IMR-90 (cell line): Measurements from ENCODE around the gene ZNF630.

ENCODE experiments used
- ELK1 ChIP-seq: fragments of 150-350 bp; IDR thresholded peaks from 2 replicates; pipeline ENCODE4 v1.6.1; 2016; ENCODE audit warnings: low read depth, mild to moderate bottlenecking, low read length, moderate library complexity, borderline replicate concordance
- MAFK ChIP-seq: IDR thresholded peaks from 2 replicates; pipeline ENCODE4 v1.6.1; 2012; ENCODE audit warnings: low read depth, low read length, improper control_type of control experiment
- MXI1 ChIP-seq: IDR thresholded peaks from 2 replicates; pipeline ENCODE4 v1.6.1; 2012; ENCODE audit warnings: low read depth, mild to moderate bottlenecking, low read length, moderate library complexity, borderline replicate concordance
- USF2 ChIP-seq: fragments of 150-350 bp; IDR thresholded peaks from 2 replicates; pipeline ENCODE4 v1.6.1; 2017; ENCODE audit warnings: mild to moderate bottlenecking, antibody characterized with exemption, low read length, low read depth

GRCh38 chrX:48083706-48084105 is 12.3 kb upstream of the ZNF630 start:
- TF ChIP-seq MXI1 = no peak
- TF ChIP-seq MAFK = no peak
- TF ChIP-seq USF2 = no peak
- no peak for TF ChIP-seq ELK1
